Limb (tissue), 2 donors: ENCODE measurements around the gene MTMR6.

Experiments used
- DNase-seq, 2 donors: peaks; one replicate each; pipeline ENCODE4 v3.0.0-alpha.2; 2016; ENCODE audit errors: extremely low spot score in 2 of 2

MTMR6 gene

DNA sequence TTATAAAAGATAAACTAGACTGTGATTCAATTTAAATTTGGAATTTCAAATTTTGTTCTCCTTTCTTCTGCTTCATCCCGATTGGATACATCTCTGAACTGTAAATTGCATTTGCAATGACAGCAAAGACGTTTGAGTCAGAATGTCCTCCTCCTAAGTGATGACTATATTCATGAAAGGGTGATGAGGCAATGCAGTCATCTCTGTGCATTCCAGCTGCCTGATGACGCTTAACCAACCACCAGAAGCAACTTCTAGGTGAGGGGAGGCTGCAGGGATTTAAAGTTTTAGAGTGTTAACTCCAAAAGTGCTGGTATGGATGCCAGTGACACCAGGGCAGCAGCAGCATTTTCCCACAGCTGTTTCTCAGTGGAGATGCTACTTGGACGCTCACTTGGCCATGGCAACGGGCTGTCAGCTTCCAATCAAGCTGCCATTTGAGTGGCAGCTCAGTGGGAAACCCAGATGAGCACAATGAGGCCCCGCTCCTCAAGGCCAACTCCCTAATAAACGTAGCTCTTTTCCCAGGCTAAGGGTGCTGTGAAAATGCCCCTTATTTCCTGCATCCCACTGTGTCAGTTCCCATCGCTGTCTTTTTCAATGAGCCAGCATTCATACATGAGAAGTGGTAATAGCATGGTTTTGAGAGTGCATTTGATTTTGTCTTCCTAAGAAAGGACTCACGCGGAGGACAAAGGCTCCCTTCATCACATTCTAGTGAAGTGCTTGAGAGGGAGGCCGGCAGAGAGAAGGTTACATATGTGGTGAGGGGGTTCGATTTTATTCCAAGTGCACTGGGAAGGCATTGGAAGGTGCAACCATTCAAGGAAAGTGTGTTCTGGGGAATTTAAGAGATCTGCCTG, 70.0 kb downstream of the MTMR6 start:
- DNase-seq: no peak

DNA sequence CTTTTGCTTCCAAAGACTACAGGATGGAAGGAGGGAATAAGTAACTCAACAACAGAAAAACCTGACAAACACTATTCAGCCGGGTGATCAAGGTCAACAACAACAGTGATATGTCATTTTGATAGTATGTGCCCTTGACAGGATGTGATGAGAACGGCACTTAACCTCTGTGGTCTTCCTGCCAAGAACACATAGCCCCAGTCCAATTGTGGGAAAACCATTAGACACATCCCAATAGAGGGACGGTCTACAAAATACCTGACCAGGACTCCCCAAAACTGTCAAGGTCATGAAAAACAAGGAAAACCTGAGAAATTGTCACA, 72.1 kb downstream of the MTMR6 start:
- DNase-seq: no peak

DNA sequence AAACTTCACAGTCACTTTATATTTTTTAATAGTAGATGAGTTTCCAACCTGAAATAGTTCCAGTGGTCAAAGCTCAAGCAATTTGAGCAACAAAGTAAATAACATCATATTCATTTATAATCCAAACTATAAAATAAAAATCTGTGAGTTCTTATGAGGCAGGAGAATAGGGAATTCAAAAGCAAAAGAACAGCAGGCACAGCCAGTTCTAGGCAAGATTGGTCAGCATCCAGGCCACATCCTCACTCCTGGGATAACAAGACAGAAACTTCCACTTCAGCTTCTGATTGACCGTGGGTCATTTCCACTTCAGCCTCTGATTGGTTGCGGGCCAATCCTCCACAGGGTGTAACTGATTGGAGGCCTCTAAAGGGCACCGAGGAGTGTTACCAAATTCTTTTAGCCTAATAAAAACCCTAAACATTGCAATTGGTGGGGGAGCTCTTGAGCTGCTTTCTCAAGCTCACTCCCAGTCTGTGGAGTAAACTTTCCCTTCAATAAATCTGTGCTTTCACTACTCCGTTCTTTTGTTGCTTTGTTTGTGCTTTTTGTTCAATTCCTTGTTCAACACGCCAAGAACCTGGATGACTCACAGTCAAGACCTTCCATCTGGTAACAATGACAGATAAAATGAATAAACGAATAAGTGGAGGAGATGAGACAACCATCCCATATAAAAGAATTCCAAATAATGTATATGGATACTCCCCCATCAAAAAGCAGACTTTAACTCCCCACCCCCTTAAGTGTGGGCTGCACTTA, 72.6 kb downstream of the MTMR6 start:
- DNase-seq: peak in 1 of 2 donors; percentile 35

DNA sequence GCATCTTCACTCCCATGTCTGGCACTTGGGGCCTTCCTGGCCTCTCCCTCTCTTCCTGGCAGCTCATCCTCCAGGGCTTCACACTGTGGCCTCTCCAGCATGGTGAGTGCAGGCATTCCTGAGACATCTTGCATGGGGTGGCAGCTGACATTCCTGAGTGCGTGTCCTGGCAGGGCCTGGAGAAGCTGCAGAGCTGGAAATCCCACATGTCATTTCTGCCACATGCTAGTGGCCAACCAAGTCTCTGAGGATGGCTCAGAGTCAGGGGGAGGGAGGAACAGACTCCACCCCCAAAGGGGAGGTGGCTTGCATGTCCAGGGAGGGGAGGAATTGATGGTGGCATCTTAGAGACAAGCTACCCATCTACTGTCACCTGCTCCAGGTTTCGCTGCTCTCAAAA, 73.6 kb downstream of the MTMR6 start:
- peak in 1 of 2 donors; percentile 32 for DNase-seq

DNA sequence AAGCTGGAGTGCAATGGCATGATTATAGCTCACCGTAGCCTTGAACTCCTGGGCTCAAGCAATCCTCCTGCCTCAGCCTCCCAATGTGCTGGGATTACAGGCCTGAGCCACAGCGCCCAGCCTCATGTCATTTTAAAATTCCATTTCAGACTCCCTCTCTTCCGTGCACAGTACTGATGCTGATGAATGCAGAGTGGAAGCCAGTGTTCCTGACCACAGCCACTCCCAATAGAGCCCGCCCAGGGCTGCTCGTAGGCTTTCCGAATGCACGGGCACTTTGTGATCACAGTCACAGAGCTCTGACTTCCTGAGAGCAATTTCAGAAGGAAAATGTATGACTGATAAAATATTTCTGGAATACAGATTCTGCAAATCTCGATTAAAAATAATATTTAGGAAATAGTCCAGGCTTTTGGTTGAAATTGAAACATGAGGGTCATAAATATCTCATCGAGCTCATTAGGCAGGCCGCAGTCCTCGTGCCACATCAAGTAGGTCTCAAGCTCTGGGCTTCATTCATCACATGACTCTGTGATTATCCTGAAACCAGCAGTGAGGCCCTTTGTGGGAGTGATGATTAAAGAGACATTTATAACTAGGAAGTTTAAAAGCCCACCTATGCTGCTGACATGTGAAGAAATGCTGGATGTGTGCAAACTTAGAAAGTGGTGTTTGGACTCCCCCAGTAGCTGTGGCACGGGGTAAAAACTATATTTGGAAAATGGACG, 76.3 kb downstream of the MTMR6 start:
- DNase-seq: peak in 1 of 2 donors; percentile 26

DNA sequence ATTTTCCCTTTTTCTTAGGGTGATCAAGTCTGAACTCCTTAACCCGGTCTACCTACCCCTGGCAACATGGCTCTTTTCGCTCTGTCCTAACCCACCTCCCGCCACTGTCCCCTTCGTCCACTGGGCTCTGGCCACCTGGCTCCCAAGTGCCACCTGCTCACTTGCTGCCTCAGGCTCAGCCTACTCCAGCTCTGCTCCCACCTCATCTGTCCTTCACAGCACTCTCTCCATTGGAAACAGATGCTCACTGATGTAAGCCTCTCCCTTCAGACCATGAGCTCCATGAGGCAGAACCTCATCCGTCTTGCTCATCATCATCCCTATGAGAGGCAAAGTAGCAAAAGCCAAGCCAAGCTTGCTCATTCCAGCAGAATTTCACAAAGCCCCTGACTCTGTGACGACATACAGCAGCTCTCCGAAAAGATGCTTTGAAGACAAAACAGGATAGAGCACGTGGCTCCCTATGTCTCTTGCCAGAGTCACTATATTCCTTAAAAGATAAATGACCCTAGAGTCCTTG, 79.9 kb downstream of the MTMR6 start:
- no peak for DNase-seq

DNA sequence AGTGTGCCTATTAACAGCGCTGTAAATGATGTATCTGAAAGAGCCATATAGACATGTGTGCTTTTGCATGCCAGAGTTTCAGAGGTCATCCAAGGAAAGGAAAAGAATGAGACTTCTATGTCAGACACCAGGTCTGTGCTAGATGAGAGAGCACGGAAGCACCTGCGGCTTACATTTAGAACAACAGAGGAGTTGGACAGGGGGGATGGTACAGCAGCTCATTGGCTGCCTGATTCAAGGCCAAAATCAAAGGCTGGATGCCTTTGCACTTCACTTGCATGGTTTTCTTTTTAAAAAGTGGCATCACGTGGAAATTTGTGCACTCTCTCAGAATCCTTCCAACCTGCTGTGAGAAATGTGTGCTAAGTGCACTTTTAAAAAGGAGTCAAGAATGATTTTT, 82.4 kb downstream of the MTMR6 start:
- DNase-seq: no peak

DNA sequence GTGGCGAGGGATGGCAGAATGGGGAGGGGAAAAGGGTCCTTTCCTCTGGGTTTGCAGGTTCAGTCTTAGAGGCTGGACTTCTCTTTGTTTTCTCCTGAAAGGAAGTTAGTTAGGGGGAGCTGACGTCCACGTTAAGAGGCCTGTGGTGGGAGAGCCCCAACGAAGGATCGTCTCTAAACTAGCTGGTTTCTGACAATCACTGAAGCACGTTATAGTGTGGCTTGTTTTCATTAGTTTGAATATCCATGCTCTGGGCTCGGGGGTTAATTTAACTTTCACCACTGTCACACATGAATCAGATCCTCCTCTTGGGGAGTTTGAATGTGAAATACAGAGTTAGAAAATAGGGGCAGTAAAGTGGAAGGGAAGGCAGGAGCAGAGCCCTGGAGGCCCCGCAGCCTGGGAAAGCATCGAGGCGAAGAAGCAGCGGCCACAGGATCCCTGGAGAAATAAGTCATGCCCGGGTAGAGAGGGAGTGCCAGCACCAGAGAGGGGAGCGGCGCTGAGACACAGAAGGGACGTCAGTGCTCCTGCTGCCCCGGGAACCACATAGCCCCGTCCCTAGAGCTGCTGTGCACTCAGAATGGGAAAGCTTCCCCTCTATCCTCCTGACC, 84.1 kb downstream of the MTMR6 start:
- no peak for DNase-seq

DNA sequence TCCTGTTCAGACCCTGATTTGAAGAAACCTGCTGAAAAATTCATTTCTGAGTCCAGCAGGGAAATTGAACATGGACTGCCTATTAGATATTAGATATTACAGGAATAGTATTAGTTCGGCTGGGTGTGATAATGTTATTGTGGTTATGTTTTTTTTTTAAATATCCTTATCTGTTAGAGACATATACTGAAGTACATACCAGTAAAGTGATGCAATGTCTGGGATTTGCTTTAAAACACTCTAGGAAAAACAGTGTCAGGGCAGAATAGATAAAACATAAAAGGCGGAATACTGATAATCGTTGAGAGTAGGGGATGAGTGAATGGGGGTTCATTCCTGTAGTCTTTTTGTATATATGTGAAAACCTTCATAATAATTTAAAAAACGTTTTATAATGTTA, 86.5 kb downstream of the MTMR6 start:
- DNase-seq: no peak

DNA sequence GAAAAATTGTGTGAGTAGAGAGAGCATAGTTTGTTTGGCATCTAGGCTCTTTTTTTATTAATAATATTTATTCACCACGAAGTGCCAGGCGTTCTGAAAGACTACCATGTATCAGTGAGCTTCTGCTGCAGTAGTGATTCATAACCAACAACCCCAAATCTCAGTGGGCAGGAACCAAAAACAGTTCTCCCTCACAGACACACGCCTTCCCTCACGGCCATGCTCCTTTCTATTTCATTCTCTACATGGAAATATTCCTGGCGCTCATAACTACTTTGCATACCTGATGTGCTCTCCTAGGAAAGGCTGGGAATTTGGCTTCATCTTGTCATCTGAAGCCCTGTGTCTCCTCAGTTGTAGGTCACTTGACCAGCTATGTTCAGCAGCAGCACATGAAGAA, 88.6 kb downstream of the MTMR6 start:
- no peak for DNase-seq

DNA sequence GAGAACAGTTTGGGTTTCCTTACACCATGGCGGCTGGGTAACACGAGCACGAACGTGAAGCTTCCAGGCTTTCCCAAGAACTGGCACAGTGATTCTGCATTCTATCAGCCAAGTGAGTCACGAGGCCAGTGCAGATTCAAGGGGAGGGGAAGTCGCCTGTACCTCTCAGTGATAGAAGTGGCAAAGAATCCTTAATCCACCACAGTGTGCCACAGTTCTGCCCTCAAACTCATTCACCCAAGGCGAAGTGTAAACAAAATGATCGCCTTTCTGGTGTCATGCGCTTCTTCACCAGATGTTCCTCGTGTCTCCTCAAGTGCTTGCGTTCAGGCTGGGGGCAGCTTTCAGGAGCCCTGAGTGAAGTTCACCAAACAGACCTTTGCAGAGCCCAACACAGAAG, 90.3 kb downstream of the MTMR6 start:
- DNase-seq: no peak
